Measurements from ENCODE around the gene DUSP5. TPM values are rescaled to one million over a fixed set of nuclear protein-coding genes. Genes with fewer than 3 reads are reported as not detected.

DUSP5 gene
- total and polyA plus RNA-seq, 5 donors from 2014 or later: 1.3 to 142 (median 3.1) TPM

DNA sequence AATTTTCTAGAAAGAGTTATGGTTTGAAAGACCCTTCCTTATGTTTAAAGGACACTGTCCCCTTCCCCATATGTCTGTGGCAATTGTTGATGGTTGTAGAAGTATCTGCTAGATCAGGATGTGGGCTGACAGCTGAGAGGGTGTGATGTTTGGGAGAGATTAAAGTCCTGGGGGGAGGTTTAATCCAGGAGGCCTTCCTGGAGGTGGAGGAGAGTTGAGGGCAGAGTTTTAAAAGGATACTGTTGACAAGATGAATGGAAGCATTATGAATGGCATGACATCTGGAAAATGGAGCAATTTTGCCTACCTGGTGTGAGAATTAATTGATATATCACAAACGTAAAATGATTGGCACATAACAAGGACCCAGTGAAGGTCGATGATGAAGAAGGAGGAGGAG is 36.9 kb downstream of the DUSP5 start:
- H3K27me3 ChIP-seq (ENCODE audit: control insufficient read depth, insufficient read depth, low read length): no peaks in the 10 kb centered on the region
- Mint-ChIP-seq H3K36me3 (no peaks in the 10 kb centered on the region), H3K9me3 (peaks cover 0 to 2% (median 0%) of the 10 kb centered on the region in 7 donors), H3K4me3 (no peak overlapping the region), H3K27ac (peak overlapping the region in 2 of 3 donors; percentile 80 to 82), H3K27me3 (peaks cover 28% of the 10 kb centered on the region), H3K4me1 (peaks cover 6 to 29% (median 21%) of the 10 kb centered on the region in 4 donors)
- H3K27ac ChIP-seq (ENCODE audit: insufficient read depth, low read length, poor library complexity, severe bottlenecking): no peak overlapping the region
- H3K4me3 ChIP-seq (ENCODE audit: low read depth, low read length): no peak overlapping the region
- H3K4me1 ChIP-seq (ENCODE audit: control insufficient read depth, insufficient read depth, low read length, poor library complexity, severe bottlenecking): peaks cover 20% of the 10 kb centered on the region
- H3K36me3 ChIP-seq (ENCODE audit: control insufficient read depth, insufficient read depth, low read length): no peaks in the 10 kb centered on the region
- DNase-seq: peak in 1 of 3 donors; percentile 29
- H3K9me3 ChIP-seq (ENCODE audit: control insufficient read depth in 2 of 2, low read length in 2 of 2): no peaks in the 10 kb centered on the region
- no peak for ATAC-seq (ENCODE audit: low read depth in 2 of 2)

- Mint-ChIP-seq H3K4me1 (peaks cover 6 to 25% (median 15%) of the 10 kb centered on the region in 4 donors), H3K4me3 (no peak overlapping the region)
- DNase-seq: peak; percentile 10 to 66 (median 15)
These were observed 38.5 kb downstream of the DUSP5 start for GRCh38 chr10:110535958-110536891.

DNA sequence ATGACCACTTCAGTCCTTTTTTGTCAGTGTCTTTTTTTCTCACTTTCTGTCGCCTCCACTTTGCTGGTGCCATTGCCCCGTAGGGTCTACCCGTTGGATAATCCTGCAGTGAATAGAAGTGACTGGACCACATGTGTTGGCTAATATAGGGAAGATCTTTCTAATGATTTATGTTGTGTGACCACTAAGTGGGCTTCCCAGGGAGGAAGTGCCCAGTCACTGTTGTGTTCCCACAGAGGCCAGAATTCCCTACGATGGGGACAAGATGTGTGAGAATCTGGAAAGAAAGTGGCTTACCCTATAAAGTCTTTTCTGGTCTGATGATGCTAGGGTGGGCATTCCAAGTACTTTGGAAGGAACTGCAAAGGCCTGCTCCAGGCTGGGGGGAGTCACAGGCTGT is 41.4 kb downstream of the DUSP5 start:
- H3K9me3 ChIP-seq (ENCODE audit: control insufficient read depth in 2 of 2, low read length in 2 of 2): no peaks in the 10 kb centered on the region
- ATAC-seq (ENCODE audit: low read depth in 2 of 2) (no peak), DNase-seq (no peak)
- Mint-ChIP-seq H3K4me3 (no peak overlapping the region), H3K27me3 (peaks cover 23% of the 10 kb centered on the region), H3K27ac (no peak overlapping the region), H3K4me1 (peaks cover 6 to 19% (median 15%) of the 10 kb centered on the region in 4 donors), H3K9me3 (peaks cover 0 to 2% (median 0%) of the 10 kb centered on the region in 7 donors), H3K36me3 (no peaks in the 10 kb centered on the region)
- H3K36me3 ChIP-seq (ENCODE audit: control insufficient read depth, insufficient read depth, low read length): no peaks in the 10 kb centered on the region
- no peaks in the 10 kb centered on the region for H3K27me3 ChIP-seq (ENCODE audit: control insufficient read depth, insufficient read depth, low read length)
- no peak overlapping the region for H3K4me3 ChIP-seq (ENCODE audit: low read depth, low read length)
- peaks cover 11% of the 10 kb centered on the region for H3K4me1 ChIP-seq (ENCODE audit: control insufficient read depth, insufficient read depth, low read length, poor library complexity, severe bottlenecking)
- H3K27ac ChIP-seq (ENCODE audit: insufficient read depth, low read length, poor library complexity, severe bottlenecking): no peak overlapping the region

More at GRCh38 chr10:110535958-110536891, 38.5 kb downstream of the DUSP5 start:
- peak overlapping the region in 2 of 3 donors; percentile 25 to 49 for H3K27ac Mint-ChIP-seq
- Histone ChIP-seq H3K4me3 (ENCODE audit: low read depth, low read length) (no peak overlapping the region), H3K27ac (ENCODE audit: insufficient read depth, low read length, poor library complexity, severe bottlenecking) (no peak overlapping the region), H3K4me1 (ENCODE audit: control insufficient read depth, insufficient read depth, low read length, poor library complexity, severe bottlenecking) (peaks cover 11% of the 10 kb centered on the region), H3K9me3 (ENCODE audit: control insufficient read depth in 2 of 2, low read length in 2 of 2) (no peaks in the 10 kb centered on the region), H3K27me3 (ENCODE audit: control insufficient read depth, insufficient read depth, low read length) (no peaks in the 10 kb centered on the region), H3K36me3 (ENCODE audit: control insufficient read depth, insufficient read depth, low read length) (no peaks in the 10 kb centered on the region)
- peak; percentile 77 to 80 for ATAC-seq (ENCODE audit: low read depth in 2 of 2)
- H3K27me3 Mint-ChIP-seq: peaks cover 23% of the 10 kb centered on the region
- H3K9me3 Mint-ChIP-seq: peaks cover 0 to 2% (median 0%) of the 10 kb centered on the region in 7 donors
- no peaks in the 10 kb centered on the region for H3K36me3 Mint-ChIP-seq

- H3K4me1 ChIP-seq (ENCODE audit: control insufficient read depth, insufficient read depth, low read length, poor library complexity, severe bottlenecking): peaks cover 11% of the 10 kb centered on the region
- Mint-ChIP-seq H3K27me3 (peaks cover 17% of the 10 kb centered on the region), H3K9me3 (peaks cover 0 to under 1% (median 0%) of the 10 kb centered on the region in 7 donors), H3K27ac (no peak overlapping the region), H3K4me3 (no peak overlapping the region), H3K4me1 (peaks cover 0 to 12% (median 10%) of the 10 kb centered on the region in 4 donors), H3K36me3 (no peaks in the 10 kb centered on the region)
- H3K36me3 ChIP-seq (ENCODE audit: control insufficient read depth, insufficient read depth, low read length): no peaks in the 10 kb centered on the region
- no peak overlapping the region for H3K27ac ChIP-seq (ENCODE audit: insufficient read depth, low read length, poor library complexity, severe bottlenecking)
- no peaks in the 10 kb centered on the region for H3K9me3 ChIP-seq (ENCODE audit: control insufficient read depth in 2 of 2, low read length in 2 of 2)
- no peak for DNase-seq
- no peaks in the 10 kb centered on the region for H3K27me3 ChIP-seq (ENCODE audit: control insufficient read depth, insufficient read depth, low read length)
- H3K4me3 ChIP-seq (ENCODE audit: low read depth, low read length): no peak overlapping the region
- no peak for ATAC-seq (ENCODE audit: low read depth in 2 of 2)
These were observed 42.3 kb downstream of the DUSP5 start for GRCh38 chr10:110540031-110540430.

- H3K4me1 ChIP-seq (ENCODE audit: control insufficient read depth, insufficient read depth, low read length, poor library complexity, severe bottlenecking): no peaks in the 10 kb centered on the region
These were observed 47.3 kb downstream of the DUSP5 start for GRCh38 chr10:110544958-110545537.

DNA sequence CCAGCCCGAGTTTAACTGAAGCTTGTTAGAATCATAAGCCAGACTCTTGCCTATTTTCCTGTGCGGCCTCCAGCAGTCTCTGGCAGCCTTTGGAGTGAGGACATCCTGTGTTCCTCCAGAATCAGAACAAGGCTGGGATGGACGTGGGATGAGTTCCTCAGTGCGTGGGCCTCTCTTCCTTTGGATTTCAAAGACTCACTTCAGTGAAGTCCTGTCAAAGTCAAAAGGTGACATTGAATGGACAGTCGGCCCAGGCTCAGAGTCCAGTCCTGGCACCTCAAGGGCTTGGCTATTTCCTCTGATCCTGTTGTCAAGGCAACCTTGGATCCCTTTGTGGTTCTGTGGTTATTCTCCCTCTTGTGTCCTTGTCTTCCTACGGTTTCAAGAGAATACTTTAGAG is 48.4 kb downstream of the DUSP5 start:
- H3K9me3 Mint-ChIP-seq: no peaks in the 10 kb centered on the region
- H3K27ac Mint-ChIP-seq: no peak overlapping the region
- ATAC-seq (ENCODE audit: low read depth in 2 of 2) (no peak), DNase-seq (no peak)
- H3K9me3 ChIP-seq (ENCODE audit: control insufficient read depth in 2 of 2, low read length in 2 of 2): no peaks in the 10 kb centered on the region
- peaks cover under 1% of the 10 kb centered on the region for H3K27me3 Mint-ChIP-seq
- no peak overlapping the region for H3K4me3 ChIP-seq (ENCODE audit: low read depth, low read length)
- peaks cover 0 to 6% (median 4%) of the 10 kb centered on the region in 4 donors for H3K4me1 Mint-ChIP-seq
- H3K36me3 Mint-ChIP-seq: no peaks in the 10 kb centered on the region
- no peak overlapping the region for H3K27ac ChIP-seq (ENCODE audit: insufficient read depth, low read length, poor library complexity, severe bottlenecking)
- H3K36me3 ChIP-seq (ENCODE audit: control insufficient read depth, insufficient read depth, low read length): no peaks in the 10 kb centered on the region
- H3K4me1 ChIP-seq (ENCODE audit: control insufficient read depth, insufficient read depth, low read length, poor library complexity, severe bottlenecking): no peaks in the 10 kb centered on the region
- H3K4me3 Mint-ChIP-seq: no peak overlapping the region
- H3K27me3 ChIP-seq (ENCODE audit: control insufficient read depth, insufficient read depth, low read length): peaks cover 13% of the 10 kb centered on the region

More at GRCh38 chr10:110544958-110545537, 47.3 kb downstream of the DUSP5 start:
- H3K36me3 Mint-ChIP-seq: no peaks in the 10 kb centered on the region
- ATAC-seq (ENCODE audit: low read depth in 2 of 2) (no peak), DNase-seq (no peak)
- H3K9me3 Mint-ChIP-seq: no peaks in the 10 kb centered on the region
- H3K4me3 Mint-ChIP-seq: no peak overlapping the region
- Histone ChIP-seq H3K27me3 (ENCODE audit: control insufficient read depth, insufficient read depth, low read length) (peaks cover 9% of the 10 kb centered on the region), H3K36me3 (ENCODE audit: control insufficient read depth, insufficient read depth, low read length) (no peaks in the 10 kb centered on the region), H3K9me3 (ENCODE audit: control insufficient read depth in 2 of 2, low read length in 2 of 2) (no peaks in the 10 kb centered on the region), H3K4me3 (ENCODE audit: low read depth, low read length) (no peak overlapping the region), H3K27ac (ENCODE audit: insufficient read depth, low read length, poor library complexity, severe bottlenecking) (no peak overlapping the region)
- peaks cover 0 to 6% (median 4%) of the 10 kb centered on the region in 4 donors for H3K4me1 Mint-ChIP-seq
- no peaks in the 10 kb centered on the region for H3K27me3 Mint-ChIP-seq
- H3K27ac Mint-ChIP-seq: no peak overlapping the region

GRCh38 chr10:110546499-110547110 is 48.9 kb downstream of the DUSP5 start:
- no peak for DNase-seq
- peaks cover 19% of the 10 kb centered on the region for H3K27me3 ChIP-seq (ENCODE audit: control insufficient read depth, insufficient read depth, low read length)
- no peak overlapping the region for H3K27ac ChIP-seq (ENCODE audit: insufficient read depth, low read length, poor library complexity, severe bottlenecking)
- Mint-ChIP-seq H3K4me3 (no peak overlapping the region), H3K27me3 (peaks cover 6% of the 10 kb centered on the region), H3K9me3 (no peaks in the 10 kb centered on the region), H3K27ac (peak overlapping the region in 2 of 3 donors; percentile 8 to 65), H3K4me1 (peaks cover 0 to 6% (median 4%) of the 10 kb centered on the region in 4 donors), H3K36me3 (no peaks in the 10 kb centered on the region)
- ATAC-seq (ENCODE audit: low read depth in 2 of 2): no peak
- no peaks in the 10 kb centered on the region for H3K36me3 ChIP-seq (ENCODE audit: control insufficient read depth, insufficient read depth, low read length)
- H3K4me1 ChIP-seq (ENCODE audit: control insufficient read depth, insufficient read depth, low read length, poor library complexity, severe bottlenecking): no peaks in the 10 kb centered on the region
- H3K4me3 ChIP-seq (ENCODE audit: low read depth, low read length): no peak overlapping the region
- no peaks in the 10 kb centered on the region for H3K9me3 ChIP-seq (ENCODE audit: control insufficient read depth in 2 of 2, low read length in 2 of 2)

Measured in CD4-positive, CD25-positive, alpha-beta regulatory T cell (primary cell).